HG03175 (cell line): ENCODE results near the gene GANAB.
"Not testable (repeated sequence)": the region's sequence is repeated elsewhere in the genome, so short reads cannot be mapped to it uniquely, and the experiment has no call there.

Experiments used
- ATAC-seq: cut with Tn5 transposase; IDR thresholded peaks from one replicate; pipeline ENCODE4 v1.9.1; 2021; ENCODE audit warnings: mild to moderate bottlenecking, moderate library complexity; ENCODE audit not compliant: unreplicated experiment

The GANAB gene

GRCh38 chr11:62603072-62603408 is 43.4 kb downstream of the GANAB start:
- ATAC-seq: no peak

GRCh38 chr11:62602141-62603071 is 44.0 kb downstream of the GANAB start:
- ATAC-seq: no peak

GRCh38 chr11:62601372-62602140 is 44.9 kb downstream of the GANAB start, which contains the start of gene MTA2:
MTA2 (minus strand) TSS chr11:62601865; CDS start chr11:62601450, 415 bp downstream.
- ATAC-seq: peak; percentile 73

GRCh38 chr11:62601122-62601371 is 45.4 kb downstream of the GANAB start:
- no peak for ATAC-seq

- ATAC-seq: no peak
These were observed 45.9 kb downstream of the GANAB start for GRCh38 chr11:62600367-62601121.

- no peak for ATAC-seq
These were observed 46.5 kb downstream of the GANAB start for GRCh38 chr11:62599901-62600300.

GRCh38 chr11:62599069-62599696 is 47.2 kb downstream of the GANAB start:
- peak; percentile 58 for ATAC-seq

GRCh38 chr11:62595124-62595523 is 51.3 kb downstream of the GANAB start:
- ATAC-seq: no peak

- no peak for ATAC-seq
These were observed 52.9 kb downstream of the GANAB start for GRCh38 chr11:62593434-62594044.

- ATAC-seq: no peak
These were observed 53.4 kb downstream of the GANAB start for GRCh38 chr11:62592989-62593421.

- ATAC-seq: no peak
These were observed 54.1 kb downstream of the GANAB start for GRCh38 chr11:62592146-62592815.

GRCh38 chr11:62591448-62592145 is 54.8 kb downstream of the GANAB start, which contains the start of gene TUT1:
TUT1 (minus strand) TSS chr11:62591523; CDS start chr11:62591485, 38 bp downstream.
- peak; percentile 90 for ATAC-seq

- no peak for ATAC-seq
These were observed 57.3 kb downstream of the GANAB start for GRCh38 chr11:62588966-62589637.

- ATAC-seq: not testable (repeated sequence)
These were observed 61.1 kb downstream of the GANAB start for GRCh38 chr11:62585356-62585755.

- ATAC-seq: not testable (repeated sequence)
These were observed 64.7 kb downstream of the GANAB start for GRCh38 chr11:62581735-62582134.

- no peak for ATAC-seq
These were observed 65.3 kb downstream of the GANAB start for GRCh38 chr11:62580959-62581715.

- no peak for ATAC-seq
These were observed 67.2 kb downstream of the GANAB start for GRCh38 chr11:62579252-62579651.

- no peak for ATAC-seq
These were observed 67.9 kb downstream of the GANAB start for GRCh38 chr11:62578541-62578940.
